H9 (cell line): ENCODE measurements around the gene CORO7. TPM values are rescaled to one million over a fixed set of nuclear protein-coding genes. Genes with fewer than 3 reads are reported as not detected.

Experiments used
- DNase-seq: peaks from one replicate; pipeline ENCODE4 v3.0.0-alpha.2; 2017
- H2AFZ ChIP-seq: one replicate; pipeline ENCODE4 v1.6.1; 2013; ENCODE audit warnings: mild to moderate bottlenecking, low read length, control low read depth, moderate library complexity
- H2AK5ac ChIP-seq: 2 replicates; pipeline ENCODE4 v1.6.1; 2013; ENCODE audit warnings: low read length, control low read depth, mixed read lengths; ENCODE audit not compliant: insufficient read length
- H2BK120ac ChIP-seq: one replicate; pipeline ENCODE4 v1.6.1; 2013; ENCODE audit warnings: low read depth, mild to moderate bottlenecking, low read length, control low read depth, inconsistent platforms; ENCODE audit not compliant: poor library complexity, severe bottlenecking
- H2BK12ac ChIP-seq: 2 replicates; pipeline ENCODE4 v1.6.1; 2013; ENCODE audit warnings: low read length, control low read depth, mixed read lengths, low read depth; ENCODE audit not compliant: insufficient read length
- H2BK15ac ChIP-seq: 2 replicates; pipeline ENCODE4 v1.6.1; 2013; ENCODE audit warnings: low read depth, low read length, control low read depth
- H2BK20ac ChIP-seq: one replicate; pipeline ENCODE4 v1.6.1; 2013; ENCODE audit warnings: low read depth, mild to moderate bottlenecking, low read length, control low read depth, inconsistent platforms; ENCODE audit not compliant: poor library complexity, severe bottlenecking
- H2BK5ac ChIP-seq: 2 replicates; pipeline ENCODE4 v1.6.1; 2013; ENCODE audit warnings: low read length, control low read depth, mixed read lengths; ENCODE audit not compliant: insufficient read length
- H3K14ac ChIP-seq: 2 replicates; pipeline ENCODE4 v1.6.1; 2013; ENCODE audit warnings: low read length, control low read depth; ENCODE audit not compliant: insufficient read depth
- H3K18ac ChIP-seq: 2 replicates; pipeline ENCODE4 v1.6.1; 2013; ENCODE audit warnings: low read depth, mild to moderate bottlenecking, mixed read lengths, low read length, control low read depth; ENCODE audit not compliant: insufficient read length
- H3K23ac ChIP-seq: 2 replicates; pipeline ENCODE4 v1.6.1; 2013; ENCODE audit warnings: low read length, control low read depth, mixed read lengths, low read depth; ENCODE audit not compliant: insufficient read length
- H3K23me2 ChIP-seq: 2 replicates; pipeline ENCODE4 v1.6.1; 2013; ENCODE audit warnings: low read depth, mild to moderate bottlenecking, mixed read lengths, low read length, control low read depth; ENCODE audit not compliant: insufficient read length, poor library complexity, severe bottlenecking
- H3K27ac ChIP-seq: 2 replicates; pipeline ENCODE4 v1.5.1; 2013; ENCODE audit warnings: low read length, control low read depth, mixed read lengths, low read depth; ENCODE audit not compliant: insufficient read length
- H3K27me3 ChIP-seq: 2 replicates; pipeline ENCODE4 v1.6.1; 2013; ENCODE audit warnings: low read length, control low read depth, inconsistent platforms; ENCODE audit not compliant: insufficient read depth
- H3K4ac ChIP-seq: 2 replicates; pipeline ENCODE4 v1.6.1; 2013; ENCODE audit warnings: low read depth, mild to moderate bottlenecking, control low read depth, inconsistent platforms, low read length, moderate library complexity
- H3K4me1 ChIP-seq: 2 replicates; pipeline ENCODE4 v1.6.1; 2013; ENCODE audit warnings: low read length, control low read depth, inconsistent platforms; ENCODE audit not compliant: insufficient read depth
- H3K4me2 ChIP-seq: 2 replicates; pipeline ENCODE4 v1.6.1; 2013; ENCODE audit warnings: low read length, control low read depth, mixed read lengths; ENCODE audit not compliant: insufficient read length, insufficient read depth
- H3K56ac ChIP-seq: 2 replicates; pipeline ENCODE4 v1.6.1; 2013; ENCODE audit warnings: low read depth, mild to moderate bottlenecking, mixed read lengths, low read length, control low read depth; ENCODE audit not compliant: insufficient read length
- H3K79me1 ChIP-seq: 2 replicates; pipeline ENCODE4 v1.6.1; 2013; ENCODE audit warnings: low read depth, mild to moderate bottlenecking, moderate library complexity, low read length, control low read depth, inconsistent platforms; ENCODE audit not compliant: insufficient read depth, poor library complexity, severe bottlenecking
- H3K79me2 ChIP-seq: 2 replicates; pipeline ENCODE4 v1.6.1; 2013; ENCODE audit warnings: low read length, control low read depth, inconsistent platforms; ENCODE audit not compliant: insufficient read depth
- H3K9ac ChIP-seq: 2 replicates; pipeline ENCODE4 v1.6.1; 2013; ENCODE audit warnings: low read length, control low read depth, mixed read lengths; ENCODE audit not compliant: insufficient read length; ENCODE audit errors: extremely low read depth
- H3K9me3 ChIP-seq: one replicate; pipeline ENCODE4 v1.6.1; 2013; ENCODE audit warnings: low read depth, low read length, inconsistent platforms; ENCODE audit not compliant: control insufficient read depth
- H3T11ph ChIP-seq: one replicate; pipeline ENCODE4 v1.6.1; 2013; ENCODE audit warnings: mild to moderate bottlenecking, low read length, control low read depth, inconsistent platforms
- H4K20me1 ChIP-seq: one replicate; pipeline ENCODE4 v1.6.1; 2013; ENCODE audit not compliant: control insufficient read depth, insufficient read length, insufficient read depth
- H4K5ac ChIP-seq: 2 replicates; pipeline ENCODE4 v1.6.1; 2013; ENCODE audit warnings: low read depth, mild to moderate bottlenecking, mixed read lengths, low read length, control low read depth; ENCODE audit not compliant: insufficient read length
- H4K8ac ChIP-seq: replicated peaks from 2 replicates; pipeline ENCODE4 v1.6.1; 2013; ENCODE audit warnings: low read length, control low read depth, mixed read lengths, low read depth; ENCODE audit not compliant: insufficient read length
- H4K91ac ChIP-seq: 2 replicates; pipeline ENCODE4 v1.6.1; 2013; ENCODE audit warnings: low read depth, mild to moderate bottlenecking, moderate library complexity, mixed read lengths, low read length, control low read depth; ENCODE audit not compliant: insufficient read length
- H3K27ac Mint-ChIP-seq, 3 experiments: 2 replicates in 2 of 3; 3 replicates in 1 of 3; pipeline ENCODE4 v1.8.0; 2020 to 2021; ENCODE audit warnings: mixed read lengths in 3 of 3, mild to moderate bottlenecking in 1 of 3, moderate library complexity in 1 of 3
- H3K27me3 Mint-ChIP-seq: 2 replicates; pipeline ENCODE4 v1.8.0; 2021; ENCODE audit warnings: low read depth, mild to moderate bottlenecking, moderate library complexity, mixed read lengths
- H3K36me3 Mint-ChIP-seq, 3 experiments: 2 replicates in 2 of 3; 3 replicates in 1 of 3; pipeline ENCODE4 v1.8.0; 2020 to 2021; ENCODE audit warnings: low read depth in 3 of 3, mixed read lengths in 3 of 3; ENCODE audit not compliant: insufficient read depth in 1 of 3
- H3K4me1 Mint-ChIP-seq, 2 experiments: 2 replicates each; pipeline ENCODE4 v1.8.0; 2020; ENCODE audit warnings: mixed read lengths in 2 of 2
- H3K4me3 Mint-ChIP-seq, 2 experiments: 2 replicates in 1 of 2; 3 replicates in 1 of 2; pipeline ENCODE4 v1.8.0; 2020 to 2021; ENCODE audit warnings: mild to moderate bottlenecking in 2 of 2, mixed read lengths in 2 of 2, moderate library complexity in 1 of 2
- H3K9me3 Mint-ChIP-seq, 2 experiments: 2 replicates in 1 of 2; 3 replicates in 1 of 2; pipeline ENCODE4 v1.8.0; 2020; ENCODE audit warnings: mild to moderate bottlenecking in 2 of 2, mixed read lengths in 2 of 2, moderate library complexity in 1 of 2
- CTCF ChIP-seq: fragments of 200-600 bp; sonication (generic); conservative IDR thresholded peaks from 3 replicates; pipeline ENCODE4 v1.8.0; 2021; ENCODE audit warnings: antibody characterized with exemption, mild to moderate bottlenecking
- WGBS: extraction: QIAGEN DNeasy Blood & Tissue Kit; methylation state at CpG from one replicate; pipeline ENCODE4 v1.1.7; 2013; ENCODE audit warnings: missing lambda C conversion rate, low lambda C conversion rate, mixed read lengths; ENCODE audit not compliant: insufficient read length; ENCODE audit errors: extremely low coverage; 5-methylcytosine and 5-hydroxymethylcytosine counted together
- total RNA-seq: library from RNA; stranded (reverse); gene quantifications from 2 replicates; pipeline ENCODE4 v1.2.1, GENCODE V29; 2021

Gene CORO7
- total RNA-seq, 1 experiment from 2014 or later, result 38.4 TPM

GRCh38 chr16:4361944-4362311 is 54.5 kb downstream of the CORO7 start:
- no CpG with 5 or more reads among the region's 12 CpGs for WGBS
- H3K18ac ChIP-seq, result no peak overlapping the region

More at GRCh38 chr16:4361944-4362311, 54.5 kb downstream of the CORO7 start:
- Histone ChIP-seq H3K23me2 (peaks cover 4% of the 10 kb centered on the region), H2BK120ac (no peak overlapping the region), H3K23ac (no peak overlapping the region), H3K56ac (no peak overlapping the region), H2AFZ (no peak overlapping the region), H3K4me2 (no peak overlapping the region), H4K91ac (no peak overlapping the region), H3K9me3 (no peaks in the 10 kb centered on the region), H3K4me1 (no peaks in the 10 kb centered on the region), H3K79me1 (no peaks in the 10 kb centered on the region), H3K27ac (no peak overlapping the region), H3K79me2 (no peaks in the 10 kb centered on the region), H3K4ac (no peak overlapping the region), H2BK15ac (no peak overlapping the region), H3T11ph (no peak overlapping the region), H2AK5ac (no peak overlapping the region), H3K14ac (no peak overlapping the region), H2BK5ac (no peak overlapping the region), H4K5ac (no peak overlapping the region), H2BK12ac (no peak overlapping the region), H4K8ac (no peak overlapping the region), H4K20me1 (no peaks in the 10 kb centered on the region), H3K9ac (no peak overlapping the region), H2BK20ac (no peak overlapping the region), H3K27me3 (no peaks in the 10 kb centered on the region)
- DNase-seq, result no peak
- Mint-ChIP-seq H3K9me3 (no peaks in the 10 kb centered on the region; a peak in 1 of 5 replicates), H3K4me1 (0 out of 4 replicates have a peak, but pooled peaks cover 0 to 3% of the 10 kb centered on the region in 2 experiments), H3K27ac (no peak overlapping the region), H3K4me3 (no peak overlapping the region), H3K27me3 (no peaks in the 10 kb centered on the region), H3K36me3 (peaks cover 2 to 4% (median 2%) of the 10 kb centered on the region in 3 experiments; a peak in 2 of 7 replicates)
- TF ChIP-seq CTCF, result no peak
